C4-2B (cell line): ENCODE results near the gene MET.

Source experiments
- ZFX ChIP-seq: fragments of 450-650 bp; IDR thresholded peaks from 2 replicates; pipeline ENCODE4 v1.6.1; 2017
- TF ChIP-seq, protein P1 (sequence below): fragments of 450-650 bp; conservative IDR thresholded peaks from 2 replicates; pipeline ENCODE4 v1.5.1; 2017; ENCODE audit warnings: mild to moderate bottlenecking

DNA sequence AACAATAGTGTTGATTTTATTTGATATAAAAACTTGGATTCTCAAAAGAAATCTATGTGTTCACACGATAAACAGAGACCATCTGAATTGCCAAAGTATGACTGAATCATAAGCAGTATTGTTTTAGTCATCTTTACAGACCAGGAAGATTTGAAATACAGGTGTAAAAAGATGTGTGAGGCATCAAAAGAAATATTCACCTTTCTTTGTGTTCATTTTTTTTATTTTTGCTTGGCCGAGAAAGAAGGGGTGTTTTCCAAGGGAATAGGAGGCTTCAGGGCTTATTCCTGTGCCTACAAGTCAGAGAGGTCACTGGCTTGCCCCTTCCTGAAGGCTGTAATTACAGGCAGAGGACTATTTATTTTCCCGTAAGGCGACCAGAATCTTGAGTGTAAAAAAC lies 37.3 kb downstream of the MET start:
- TF ChIP-seq ZFX = no peak
- TF ChIP-seq, protein P1, sequence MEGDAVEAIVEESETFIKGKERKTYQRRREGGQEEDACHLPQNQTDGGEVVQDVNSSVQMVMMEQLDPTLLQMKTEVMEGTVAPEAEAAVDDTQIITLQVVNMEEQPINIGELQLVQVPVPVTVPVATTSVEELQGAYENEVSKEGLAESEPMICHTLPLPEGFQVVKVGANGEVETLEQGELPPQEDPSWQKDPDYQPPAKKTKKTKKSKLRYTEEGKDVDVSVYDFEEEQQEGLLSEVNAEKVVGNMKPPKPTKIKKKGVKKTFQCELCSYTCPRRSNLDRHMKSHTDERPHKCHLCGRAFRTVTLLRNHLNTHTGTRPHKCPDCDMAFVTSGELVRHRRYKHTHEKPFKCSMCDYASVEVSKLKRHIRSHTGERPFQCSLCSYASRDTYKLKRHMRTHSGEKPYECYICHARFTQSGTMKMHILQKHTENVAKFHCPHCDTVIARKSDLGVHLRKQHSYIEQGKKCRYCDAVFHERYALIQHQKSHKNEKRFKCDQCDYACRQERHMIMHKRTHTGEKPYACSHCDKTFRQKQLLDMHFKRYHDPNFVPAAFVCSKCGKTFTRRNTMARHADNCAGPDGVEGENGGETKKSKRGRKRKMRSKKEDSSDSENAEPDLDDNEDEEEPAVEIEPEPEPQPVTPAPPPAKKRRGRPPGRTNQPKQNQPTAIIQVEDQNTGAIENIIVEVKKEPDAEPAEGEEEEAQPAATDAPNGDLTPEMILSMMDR = no peak
